Loucy (cell line): ENCODE results near the gene PEX5L.

Experiments
- H2AFZ ChIP-seq: fragments of 200-600 bp; sonication (generic); 2 replicates; pipeline ENCODE4 v1.6.0; 2016; ENCODE audit warnings: antibody characterized with exemption, mild to moderate bottlenecking, low read length, moderate library complexity
- H3F3A ChIP-seq: fragments of 200-600 bp; 2 replicates; pipeline ENCODE4 v1.6.0; 2016; ENCODE audit warnings: antibody characterized with exemption, low read depth, mild to moderate bottlenecking
- H3K27me3 ChIP-seq: fragments of 200-600 bp; sonication (generic); 2 replicates; pipeline ENCODE4 v1.6.1; 2014; ENCODE audit warnings: low read length, mild to moderate bottlenecking; ENCODE audit not compliant: insufficient read depth, poor library complexity, severe bottlenecking
- H3K36me3 ChIP-seq: fragments of 200-600 bp; sonication (generic); 2 replicates; pipeline ENCODE4 v1.6.1; 2016; ENCODE audit warnings: low read length; ENCODE audit not compliant: insufficient read depth
- H3K4me1 ChIP-seq: fragments of 200-600 bp; sonication (generic); 2 replicates; pipeline ENCODE4 v1.5.1; 2014; ENCODE audit warnings: low read length, mild to moderate bottlenecking; ENCODE audit not compliant: insufficient read depth, poor library complexity, severe bottlenecking
- H3K4me2 ChIP-seq: fragments of 200-600 bp; sonication (generic); 2 replicates; pipeline ENCODE4 v1.6.0; 2014; ENCODE audit warnings: antibody characterized with exemption, low read length, low read depth, mild to moderate bottlenecking; ENCODE audit not compliant: poor library complexity, severe bottlenecking
- H3K4me3 ChIP-seq: fragments of 200-600 bp; sonication (generic); 2 replicates; pipeline ENCODE4 v1.5.1; 2014; ENCODE audit warnings: low read length, mild to moderate bottlenecking, mixed read lengths; ENCODE audit not compliant: poor library complexity, severe bottlenecking
- H3K79me2 ChIP-seq: fragments of 200-600 bp; sonication (generic); 2 replicates; pipeline ENCODE4 v1.6.1; 2014; ENCODE audit warnings: low read length; ENCODE audit not compliant: insufficient read depth
- H3K9ac ChIP-seq: fragments of 200-600 bp; sonication (generic); 2 replicates; pipeline ENCODE4 v1.6.0; 2014; ENCODE audit warnings: mild to moderate bottlenecking, low read depth, low read length, moderate library complexity; ENCODE audit not compliant: poor library complexity, severe bottlenecking
- H3K9me2 ChIP-seq: fragments of 200-600 bp; sonication (generic); replicated peaks from 2 replicates; pipeline ENCODE4 v1.6.1; 2016; ENCODE audit warnings: low read depth, low read length, mixed read lengths
- H3K9me3 ChIP-seq: fragments of 200-600 bp; sonication (generic); 2 replicates; pipeline ENCODE4 v1.6.1; 2014; ENCODE audit warnings: mild to moderate bottlenecking, antibody characterized with exemption, low read length, low read depth; ENCODE audit not compliant: insufficient read depth
- H4K20me1 ChIP-seq: fragments of 200-600 bp; sonication (generic); 2 replicates; pipeline ENCODE4 v1.6.0; 2014; ENCODE audit warnings: antibody characterized with exemption, low read length, mild to moderate bottlenecking; ENCODE audit not compliant: insufficient read depth, poor library complexity, severe bottlenecking
- CTCF ChIP-seq: fragments of 200-600 bp; sonication (generic); conservative IDR thresholded peaks from 2 replicates; pipeline ENCODE4 v1.5.1; 2014; ENCODE audit warnings: mild to moderate bottlenecking, antibody characterized with exemption, low read length
- EZH2phosphoT487 ChIP-seq: fragments of 200-600 bp; IDR thresholded peaks from 2 replicates; pipeline ENCODE4 v1.6.1; 2018; ENCODE audit warnings: antibody characterized with exemption, mild to moderate bottlenecking, moderate library complexity, borderline replicate concordance

Gene PEX5L

DNA sequence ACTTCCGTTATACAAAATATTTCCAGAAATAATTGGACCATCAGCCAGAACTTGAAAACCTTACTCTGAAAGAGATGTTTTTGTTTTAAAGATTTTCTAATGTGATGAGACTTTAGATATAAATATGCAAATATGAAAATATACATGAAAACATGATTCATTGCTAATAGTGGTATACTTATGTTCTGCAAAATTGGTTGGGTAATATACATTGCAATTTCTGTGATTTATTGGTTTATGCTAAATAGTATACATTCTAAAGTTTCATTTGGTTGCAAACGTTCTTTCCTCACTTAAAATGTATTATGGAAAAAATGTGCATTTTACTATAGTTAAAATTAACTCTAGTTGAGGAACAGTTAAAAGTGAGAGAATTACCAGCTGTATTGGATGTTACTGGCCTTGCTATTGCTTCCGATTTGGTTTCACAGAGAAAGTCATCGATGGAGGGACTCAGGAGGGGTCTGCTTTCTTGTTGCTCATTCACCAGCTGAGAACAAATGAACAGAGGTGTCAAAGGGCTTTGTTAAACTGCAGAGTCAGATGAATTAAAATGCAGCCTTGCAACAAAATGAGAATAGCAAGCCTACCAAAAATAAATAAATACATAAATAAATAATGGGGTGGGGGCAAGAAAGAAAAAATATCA is 149.3 kb downstream of the PEX5L start:
- Histone ChIP-seq H3K4me2 (no peak overlapping the region), H4K20me1 (no peaks in the 10 kb centered on the region), H2AFZ (no peak overlapping the region), H3F3A (no peaks in the 10 kb centered on the region), H3K9me3 (no peaks in the 10 kb centered on the region), H3K79me2 (no peaks in the 10 kb centered on the region), H3K4me1 (peaks cover 3% of the 10 kb centered on the region), H3K9ac (no peak overlapping the region), H3K36me3 (no peaks in the 10 kb centered on the region), H3K9me2 (no peaks in the 10 kb centered on the region), H3K4me3 (no peak overlapping the region), H3K27me3 (no peaks in the 10 kb centered on the region)
- TF ChIP-seq EZH2phosphoT487 (no peak), CTCF (no peak)

DNA sequence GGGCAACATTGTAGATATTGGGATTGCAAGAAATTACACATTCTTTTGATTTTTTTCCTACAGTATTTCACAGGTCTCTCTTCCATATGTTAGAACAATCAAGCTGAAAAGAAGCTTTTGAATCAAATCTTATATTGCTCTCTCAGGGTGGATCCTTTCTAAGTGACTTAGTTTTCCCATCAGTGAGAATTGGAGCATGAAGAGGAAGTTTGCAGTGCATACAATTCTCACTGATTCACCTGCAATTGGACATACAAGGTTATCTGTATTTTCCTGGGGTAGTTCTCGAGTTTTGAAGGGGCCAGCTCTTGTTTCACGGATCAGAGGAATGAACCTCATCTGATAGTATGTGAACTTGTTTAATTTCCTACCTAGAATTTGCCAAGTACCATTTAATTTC is 150.8 kb downstream of the PEX5L start:
- no peaks in the 10 kb centered on the region for H3K79me2 ChIP-seq
- H3K4me2 ChIP-seq = no peak overlapping the region
- H3K9me3 ChIP-seq = no peaks in the 10 kb centered on the region
- no peaks in the 10 kb centered on the region for H4K20me1 ChIP-seq
- H3K9ac ChIP-seq = no peak overlapping the region
- H3K4me3 ChIP-seq = no peak overlapping the region
- no peaks in the 10 kb centered on the region for H3K36me3 ChIP-seq
- H3K9me2 ChIP-seq = no peaks in the 10 kb centered on the region
- TF ChIP-seq CTCF = no peak
- no peak for TF ChIP-seq EZH2phosphoT487
- H2AFZ ChIP-seq = no peak overlapping the region
- H3K4me1 ChIP-seq = peaks cover 7% of the 10 kb centered on the region
- no peaks in the 10 kb centered on the region for H3K27me3 ChIP-seq
- no peaks in the 10 kb centered on the region for H3F3A ChIP-seq

- Histone ChIP-seq H3K4me1 (peaks cover 7% of the 10 kb centered on the region), H3K36me3 (no peaks in the 10 kb centered on the region; the same call in 1 of the 2 replicates), H3K9me2 (no peaks in the 10 kb centered on the region), H3K79me2 (no peaks in the 10 kb centered on the region), H3K9me3 (no peaks in the 10 kb centered on the region), H4K20me1 (no peaks in the 10 kb centered on the region), H3K4me3 (no peak overlapping the region), H3K4me2 (no peak overlapping the region), H3K27me3 (no peaks in the 10 kb centered on the region), H2AFZ (no peak overlapping the region), H3F3A (no peaks in the 10 kb centered on the region), H3K9ac (no peak overlapping the region)
- TF ChIP-seq EZH2phosphoT487 (no peak), CTCF (no peak)
Observed at GRCh38 chr3:179884136-179884535, 152.6 kb downstream of the PEX5L start.
